ENCODE measurements around the gene OAS2. TPM values are rescaled to one million over a fixed set of nuclear protein-coding genes. Genes with fewer than 3 reads are reported as not detected.

The OAS2 gene
- total RNA-seq, 1 donor: 2.0 TPM

- DNase-seq (ENCODE audit: low read depth): no peak
- H3K4me3 ChIP-seq (ENCODE audit: low read depth, low read length): no peak overlapping the region
- no peak for TF ChIP-seq CTCF (IDR thresholded peaks at IDR 0.05; ENCODE audit: insufficient read depth, low read length)
Observed at GRCh38 chr12:112970391-112970790, 7.9 kb upstream of the OAS2 start.

GRCh38 chr12:112971248-112971647 is 7.1 kb upstream of the OAS2 start:
- H3K4me3 ChIP-seq (ENCODE audit: low read depth, low read length): no peak overlapping the region
- no peak for TF ChIP-seq CTCF (IDR thresholded peaks at IDR 0.05; ENCODE audit: insufficient read depth, low read length)
- DNase-seq (ENCODE audit: low read depth): no peak

- H3K4me3 ChIP-seq (ENCODE audit: low read depth, low read length): no peak overlapping the region
- peak; percentile 45 for DNase-seq (ENCODE audit: low read depth)
Observed at GRCh38 chr12:112973011-112973735, 5.1 kb upstream of the OAS2 start.

GRCh38 chr12:112973818-112974231 is 4.5 kb upstream of the OAS2 start:
- H3K4me3 ChIP-seq (ENCODE audit: low read depth, low read length): no peak overlapping the region
- TF ChIP-seq CTCF (IDR thresholded peaks at IDR 0.05; ENCODE audit: insufficient read depth, low read length): no peak

More at GRCh38 chr12:112973011-112973735, 5.1 kb upstream of the OAS2 start:
- no peak for TF ChIP-seq CTCF (IDR thresholded peaks at IDR 0.05; ENCODE audit: insufficient read depth, low read length)

GRCh38 chr12:112974904-112975303 is 3.4 kb upstream of the OAS2 start:
- TF ChIP-seq CTCF (IDR thresholded peaks at IDR 0.05; ENCODE audit: insufficient read depth, low read length): no peak
- DNase-seq (ENCODE audit: low read depth): no peak
- no peak overlapping the region for H3K4me3 ChIP-seq (ENCODE audit: low read depth, low read length)

More at GRCh38 chr12:112973818-112974231, 4.5 kb upstream of the OAS2 start:
- DNase-seq (ENCODE audit: low read depth): peak; percentile 21

GRCh38 chr12:112977139-112977538 is 1.2 kb upstream of the OAS2 start:
- H3K4me3 ChIP-seq (ENCODE audit: low read depth, low read length): no peak overlapping the region
- TF ChIP-seq CTCF (IDR thresholded peaks at IDR 0.05; ENCODE audit: insufficient read depth, low read length): no peak
- DNase-seq (ENCODE audit: low read depth): no peak

GRCh38 chr12:112977641-112978040 is 678 bp upstream of the OAS2 start:
- no peak for DNase-seq (ENCODE audit: low read depth)
- peak; percentile 17 for TF ChIP-seq CTCF (IDR thresholded peaks at IDR 0.05; ENCODE audit: insufficient read depth, low read length)
- no peak overlapping the region for H3K4me3 ChIP-seq (ENCODE audit: low read depth, low read length)
